ENCODE data around the gene NCBP1.

The NCBP1 gene

GRCh38 chr9:97593960-97594359 is 39.7 kb upstream of the NCBP1 start:
- no peak for TF ChIP-seq CTCF (conservative IDR thresholded peaks at IDR 0.05; ENCODE audit: low read depth, low read length)
- peaks cover 12% of the 10 kb centered on the region for H3K4me1 ChIP-seq (ENCODE audit: low read depth, poor library complexity, severe bottlenecking)
- H3K27me3 ChIP-seq (ENCODE audit: insufficient read depth, low read depth): no peaks in the 10 kb centered on the region
- no peak overlapping the region for H2AFZ ChIP-seq (ENCODE audit: low read depth)
- H3K36me3 ChIP-seq (ENCODE audit: insufficient read depth): no peaks in the 10 kb centered on the region
- no peak overlapping the region for H3K4me3 ChIP-seq (IDR thresholded peaks at IDR 0.05; ENCODE audit: insufficient read depth, low read depth, low read length)
- H4K20me1 ChIP-seq (ENCODE audit: insufficient read depth): no peaks in the 10 kb centered on the region
- no peak overlapping the region for H3K27ac ChIP-seq
- H3K4me2 ChIP-seq: no peak overlapping the region
- no peaks in the 10 kb centered on the region for H3K79me2 ChIP-seq (ENCODE audit: insufficient read depth, low read depth)
- no peak overlapping the region for H3K9ac ChIP-seq

- Histone ChIP-seq H3K27me3 (ENCODE audit: insufficient read depth, low read depth) (no peaks in the 10 kb centered on the region), H4K20me1 (ENCODE audit: insufficient read depth) (no peaks in the 10 kb centered on the region), H3K4me3 (IDR thresholded peaks at IDR 0.05; ENCODE audit: insufficient read depth, low read depth, low read length) (no peak overlapping the region), H3K4me2 (no peak overlapping the region), H3K79me2 (ENCODE audit: insufficient read depth, low read depth) (no peaks in the 10 kb centered on the region), H3K36me3 (ENCODE audit: insufficient read depth) (no peaks in the 10 kb centered on the region), H3K4me1 (ENCODE audit: low read depth, poor library complexity, severe bottlenecking) (peaks cover 17% of the 10 kb centered on the region), H3K27ac (no peak overlapping the region), H2AFZ (ENCODE audit: low read depth) (no peak overlapping the region), H3K9ac (no peak overlapping the region)
- no peak for TF ChIP-seq CTCF (conservative IDR thresholded peaks at IDR 0.05; ENCODE audit: low read depth, low read length)
Measured at GRCh38 chr9:97594381-97594921, 39.2 kb upstream of the NCBP1 start.

- H3K79me2 ChIP-seq (ENCODE audit: insufficient read depth, low read depth): no peaks in the 10 kb centered on the region
- H3K27me3 ChIP-seq (ENCODE audit: insufficient read depth, low read depth): no peaks in the 10 kb centered on the region
- TF ChIP-seq CTCF (conservative IDR thresholded peaks at IDR 0.05; ENCODE audit: low read depth, low read length): no peak
- H3K4me2 ChIP-seq: no peak overlapping the region
- no peak overlapping the region for H3K9ac ChIP-seq
- H2AFZ ChIP-seq (ENCODE audit: low read depth): no peak overlapping the region
- H3K36me3 ChIP-seq (ENCODE audit: insufficient read depth): no peaks in the 10 kb centered on the region
- H4K20me1 ChIP-seq (ENCODE audit: insufficient read depth): no peaks in the 10 kb centered on the region
- H3K4me1 ChIP-seq (ENCODE audit: low read depth, poor library complexity, severe bottlenecking): peaks cover 40% of the 10 kb centered on the region
- no peak overlapping the region for H3K27ac ChIP-seq
- H3K4me3 ChIP-seq (IDR thresholded peaks at IDR 0.05; ENCODE audit: insufficient read depth, low read depth, low read length): no peak overlapping the region
Measured at GRCh38 chr9:97596906-97597305, 36.7 kb upstream of the NCBP1 start.

- Histone ChIP-seq H3K9ac (0 out of 2 replicates have a peak overlapping the region, but pooled peaks have one; percentile 3), H3K79me2 (ENCODE audit: insufficient read depth, low read depth) (no peaks in the 10 kb centered on the region), H3K4me3 (IDR thresholded peaks at IDR 0.05; ENCODE audit: insufficient read depth, low read depth, low read length) (no peak overlapping the region), H3K4me2 (peak overlapping the region; percentile 81), H3K36me3 (ENCODE audit: insufficient read depth) (no peaks in the 10 kb centered on the region), H3K27ac (peak overlapping the region; percentile 63), H3K4me1 (ENCODE audit: low read depth, poor library complexity, severe bottlenecking) (peaks cover 40% of the 10 kb centered on the region), H3K27me3 (ENCODE audit: insufficient read depth, low read depth) (no peaks in the 10 kb centered on the region), H2AFZ (ENCODE audit: low read depth) (peak overlapping the region; percentile 62), H4K20me1 (ENCODE audit: insufficient read depth) (no peaks in the 10 kb centered on the region)
- TF ChIP-seq CTCF (conservative IDR thresholded peaks at IDR 0.05; ENCODE audit: low read depth, low read length): peak; percentile 92
Measured at GRCh38 chr9:97598461-97599288, 34.9 kb upstream of the NCBP1 start.

Data from KMS-11 (cell line).